GM12873 (cell line): ENCODE results near the gene CLCNKB.

Experiments used
- CTCF ChIP-seq: IDR thresholded peaks from 2 replicates; pipeline ENCODE4 v1.5.1; 2012; ENCODE audit warnings: low read depth, mild to moderate bottlenecking, moderate library complexity, low read length, control low read depth; ENCODE audit not compliant: insufficient read depth; ENCODE audit errors: missing control alignments

CLCNKB gene

GRCh38 chr1:16067933-16068332 lies 24.4 kb downstream of the CLCNKB start:
- TF ChIP-seq CTCF: no peak

- TF ChIP-seq CTCF: no peak
Observed at GRCh38 chr1:16068356-16069270, 25.0 kb downstream of the CLCNKB start.

GRCh38 chr1:16070640-16071355 lies 27.2 kb downstream of the CLCNKB start:
- no peak for TF ChIP-seq CTCF

- TF ChIP-seq CTCF: no peak
Observed at GRCh38 chr1:16071614-16072013, 28.0 kb downstream of the CLCNKB start.

- TF ChIP-seq CTCF: no peak
Observed at GRCh38 chr1:16072095-16072494, 28.5 kb downstream of the CLCNKB start.

- TF ChIP-seq CTCF: no peak
Observed at GRCh38 chr1:16072616-16073484, 29.3 kb downstream of the CLCNKB start.

GRCh38 chr1:16073490-16074119 lies 30.0 kb downstream of the CLCNKB start, which contains the start of gene FAM131C:
TSS of gene FAM131C (minus strand) at chr1:16073651. CDS start at chr1:16073442, 209 bp downstream.
- peak; percentile 40 for TF ChIP-seq CTCF
